ENCODE data around the gene HSPBP1. TPM values are rescaled to one million over a fixed set of nuclear protein-coding genes. Genes with fewer than 3 reads are reported as not detected.

HSPBP1 gene
- total RNA-seq, 1 experiment from 2014 or later, result 122 TPM

DNA sequence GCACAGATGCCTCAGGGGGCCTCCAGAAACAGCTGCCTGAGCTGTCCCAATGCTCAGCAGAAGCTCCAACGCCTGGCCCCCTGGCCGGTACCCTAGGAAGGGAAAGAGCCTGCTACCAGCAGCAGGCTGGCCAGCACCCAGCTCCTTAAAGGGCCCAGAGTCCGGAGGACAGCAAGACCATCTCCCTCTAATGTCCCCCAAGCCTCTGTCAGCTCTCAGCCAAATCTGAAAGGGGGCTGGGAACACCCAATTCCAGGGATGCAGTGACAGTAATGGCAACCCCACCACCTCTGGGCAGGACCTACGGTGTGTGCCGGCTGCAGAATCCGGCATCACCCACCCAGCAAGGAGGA, 25.3 kb downstream of the HSPBP1 start:
- Histone ChIP-seq H3K36me3 (ENCODE audit: low read depth, low read length) (peaks cover 6% of the 10 kb centered on the region; the same call in 1 of the 2 replicates), H3K79me2 (ENCODE audit: low read length) (peaks cover 94% of the 10 kb centered on the region), H3K27ac (ENCODE audit: low read length) (peak overlapping the region; percentile 95), H3K4me2 (ENCODE audit: low read length) (peak overlapping the region; percentile 92), H3K4me1 (ENCODE audit: insufficient read depth, low read length) (peaks cover 60% of the 10 kb centered on the region), H3K9me3 (ENCODE audit: low read length) (no peaks in the 10 kb centered on the region), H3K4me3 (ENCODE audit: low read length) (peak overlapping the region; percentile 95), H4K20me1 (ENCODE audit: low read length) (peaks cover 61% of the 10 kb centered on the region), H3K9ac (ENCODE audit: low read length) (peak overlapping the region; percentile 97), H2AFZ (ENCODE audit: low read length) (no peak overlapping the region), H3K27me3 (ENCODE audit: low read length) (no peaks in the 10 kb centered on the region), H3F3A (ENCODE audit: low read length, unreplicated experiment) (peaks cover 8% of the 10 kb centered on the region), H3K9me2 (replicated peaks; ENCODE audit: low read length) (no peaks in the 10 kb centered on the region)
- POLR2A ChIA-PET (ENCODE audit: unreplicated experiment), result no interaction called here
- BruUV-seq (replicated peaks), result no TSS peak
- CTCF ChIA-PET, result no interaction called here
- DNase-seq (no peak), ATAC-seq (no peak)
- intact Hi-C loops (cut with micrococcal nuclease), result no loop called here
- TF ChIP-seq CTCF (conservative IDR thresholded peaks at IDR 0.05; ENCODE audit: low read depth, low read length) (no peak), EZH2phosphoT487 (IDR thresholded peaks at IDR 0.05; ENCODE audit: borderline replicate concordance, low read length) (no peak), EZH2 (IDR thresholded peaks at IDR 0.05; ENCODE audit: low read length, unreplicated experiment) (no peak)

DNA sequence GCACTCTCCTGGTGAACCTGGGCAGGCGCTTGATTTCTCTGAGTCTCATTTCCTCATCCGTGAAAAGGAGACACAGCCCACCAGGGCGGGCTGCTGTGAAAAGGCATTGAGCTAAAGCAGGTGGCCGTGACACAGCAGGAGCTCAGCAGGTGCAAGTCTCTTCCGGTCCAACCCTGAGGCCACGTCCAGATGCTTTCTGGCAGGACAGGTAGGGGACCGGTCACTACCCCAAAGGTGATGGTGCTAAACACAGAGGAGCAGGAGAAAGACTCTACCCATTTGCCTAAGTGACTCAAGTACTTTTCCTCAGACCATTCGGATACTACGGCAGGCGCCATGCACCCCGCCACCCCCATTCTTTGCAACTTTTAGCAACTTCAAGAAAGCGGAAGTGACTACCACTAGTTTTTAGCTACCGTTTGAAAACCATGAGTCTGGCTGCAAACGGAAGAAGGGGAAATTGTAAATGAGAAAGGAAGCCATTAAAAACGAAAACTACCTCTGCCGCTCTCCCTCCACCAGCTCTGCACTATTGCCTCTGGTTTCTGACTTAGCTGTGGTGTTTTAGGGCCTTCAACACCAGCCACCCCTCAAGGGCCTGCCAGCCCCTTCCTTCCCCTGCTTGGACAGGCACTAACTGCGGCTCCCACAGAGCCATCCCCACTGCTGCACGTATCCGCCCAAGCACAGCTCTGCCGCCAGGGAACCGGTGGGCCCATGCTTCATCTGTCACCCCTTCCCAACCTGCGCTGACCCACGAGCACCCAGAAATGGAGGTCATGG, 25.9 kb downstream of the HSPBP1 start:
- intact Hi-C loops (cut with micrococcal nuclease), result no loop called here
- CTCF ChIA-PET, result no interaction called here

More for the DNA sequence above, 25.9 kb downstream of the HSPBP1 start:
- H3K4me1 ChIP-seq (ENCODE audit: insufficient read depth, low read length), result peaks cover 59% of the 10 kb centered on the region
- ATAC-seq (no peak), DNase-seq (no peak)
- H3K36me3 ChIP-seq (ENCODE audit: low read depth, low read length), result peaks cover 6% of the 10 kb centered on the region; the same call in 1 of the 2 replicates
- POLR2A ChIA-PET (ENCODE audit: unreplicated experiment), result interaction anchor here (0.6 kb wide), 1 partner anchor 107 kb away, joined by 3 read pairs; no protein-coding TSS in a partner anchor
- H3K79me2 ChIP-seq (ENCODE audit: low read length), result peaks cover 97% of the 10 kb centered on the region
- H3K4me2 ChIP-seq (ENCODE audit: low read length), result peak overlapping the region; percentile 92
- H3K9me2 ChIP-seq (replicated peaks; ENCODE audit: low read length), result no peaks in the 10 kb centered on the region
- H3K9me3 ChIP-seq (ENCODE audit: low read length), result no peaks in the 10 kb centered on the region
- no peak overlapping the region for H2AFZ ChIP-seq (ENCODE audit: low read length)
- BruUV-seq (replicated peaks), result no TSS peak
- H3F3A ChIP-seq (ENCODE audit: low read length, unreplicated experiment), result peaks cover 8% of the 10 kb centered on the region
- peaks cover 64% of the 10 kb centered on the region for H4K20me1 ChIP-seq (ENCODE audit: low read length)
- H3K4me3 ChIP-seq (ENCODE audit: low read length), result no peak overlapping the region
- H3K9ac ChIP-seq (ENCODE audit: low read length), result no peak overlapping the region
- TF ChIP-seq EZH2 (IDR thresholded peaks at IDR 0.05; ENCODE audit: low read length, unreplicated experiment) (no peak), CTCF (conservative IDR thresholded peaks at IDR 0.05; ENCODE audit: low read depth, low read length) (no peak), EZH2phosphoT487 (IDR thresholded peaks at IDR 0.05; ENCODE audit: borderline replicate concordance, low read length) (no peak)
- H3K27ac ChIP-seq (ENCODE audit: low read length), result 0 out of 2 replicates have a peak overlapping the region, but pooled peaks have one; percentile 95
- H3K27me3 ChIP-seq (ENCODE audit: low read length), result no peaks in the 10 kb centered on the region

Data from PC-3 (cell line).